ENCODE measurements around the gene TBX19.

The TBX19 gene

DNA sequence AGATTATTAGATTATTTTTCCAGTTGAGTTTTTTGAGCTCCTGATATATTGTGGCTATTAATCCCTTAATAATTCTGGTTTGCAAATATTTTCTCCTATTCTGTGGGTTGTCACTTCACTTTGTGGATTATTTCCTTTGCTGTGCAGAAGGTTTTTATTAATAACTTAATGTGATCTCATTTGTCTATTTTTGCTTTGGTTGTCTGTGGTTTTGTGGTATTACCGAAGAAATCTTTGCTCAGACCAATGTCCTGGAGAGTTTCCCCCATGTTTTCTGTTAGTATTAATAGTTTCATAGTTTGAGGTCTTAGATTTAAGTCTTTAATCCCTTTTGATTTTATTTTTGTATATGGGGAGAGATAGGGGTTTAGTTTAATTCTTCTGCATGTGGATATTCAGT is 7.1 kb upstream of the TBX19 start:
- TF ChIP-seq, protein P1, sequence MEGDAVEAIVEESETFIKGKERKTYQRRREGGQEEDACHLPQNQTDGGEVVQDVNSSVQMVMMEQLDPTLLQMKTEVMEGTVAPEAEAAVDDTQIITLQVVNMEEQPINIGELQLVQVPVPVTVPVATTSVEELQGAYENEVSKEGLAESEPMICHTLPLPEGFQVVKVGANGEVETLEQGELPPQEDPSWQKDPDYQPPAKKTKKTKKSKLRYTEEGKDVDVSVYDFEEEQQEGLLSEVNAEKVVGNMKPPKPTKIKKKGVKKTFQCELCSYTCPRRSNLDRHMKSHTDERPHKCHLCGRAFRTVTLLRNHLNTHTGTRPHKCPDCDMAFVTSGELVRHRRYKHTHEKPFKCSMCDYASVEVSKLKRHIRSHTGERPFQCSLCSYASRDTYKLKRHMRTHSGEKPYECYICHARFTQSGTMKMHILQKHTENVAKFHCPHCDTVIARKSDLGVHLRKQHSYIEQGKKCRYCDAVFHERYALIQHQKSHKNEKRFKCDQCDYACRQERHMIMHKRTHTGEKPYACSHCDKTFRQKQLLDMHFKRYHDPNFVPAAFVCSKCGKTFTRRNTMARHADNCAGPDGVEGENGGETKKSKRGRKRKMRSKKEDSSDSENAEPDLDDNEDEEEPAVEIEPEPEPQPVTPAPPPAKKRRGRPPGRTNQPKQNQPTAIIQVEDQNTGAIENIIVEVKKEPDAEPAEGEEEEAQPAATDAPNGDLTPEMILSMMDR (IDR thresholded peaks at IDR 0.05; ENCODE audit: low read depth, low read length), result no peak
- DNase-seq (ENCODE audit: extremely low read depth, low read depth), result no peak

DNA sequence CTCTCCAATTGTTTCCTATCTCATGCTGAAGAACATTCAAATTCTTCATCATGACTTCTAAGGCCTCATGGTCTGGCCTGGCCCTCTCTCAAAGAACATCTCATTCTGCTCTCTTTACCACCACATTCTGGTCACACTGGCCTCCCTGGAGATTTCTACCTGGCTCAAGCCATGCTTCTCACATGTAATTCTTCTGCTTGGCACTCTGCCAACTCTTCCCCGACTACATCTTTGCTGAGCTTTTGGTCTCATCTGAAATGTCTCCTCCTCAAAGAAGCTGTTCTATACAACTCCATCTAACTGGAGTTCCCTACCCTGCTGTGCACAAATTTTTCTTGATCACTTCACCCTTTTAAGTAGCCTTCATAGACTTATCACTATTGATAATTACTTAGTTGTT is 1.4 kb upstream of the TBX19 start:
- TF ChIP-seq, protein P1 (IDR thresholded peaks at IDR 0.05; ENCODE audit: low read depth, low read length), result no peak

DNA sequence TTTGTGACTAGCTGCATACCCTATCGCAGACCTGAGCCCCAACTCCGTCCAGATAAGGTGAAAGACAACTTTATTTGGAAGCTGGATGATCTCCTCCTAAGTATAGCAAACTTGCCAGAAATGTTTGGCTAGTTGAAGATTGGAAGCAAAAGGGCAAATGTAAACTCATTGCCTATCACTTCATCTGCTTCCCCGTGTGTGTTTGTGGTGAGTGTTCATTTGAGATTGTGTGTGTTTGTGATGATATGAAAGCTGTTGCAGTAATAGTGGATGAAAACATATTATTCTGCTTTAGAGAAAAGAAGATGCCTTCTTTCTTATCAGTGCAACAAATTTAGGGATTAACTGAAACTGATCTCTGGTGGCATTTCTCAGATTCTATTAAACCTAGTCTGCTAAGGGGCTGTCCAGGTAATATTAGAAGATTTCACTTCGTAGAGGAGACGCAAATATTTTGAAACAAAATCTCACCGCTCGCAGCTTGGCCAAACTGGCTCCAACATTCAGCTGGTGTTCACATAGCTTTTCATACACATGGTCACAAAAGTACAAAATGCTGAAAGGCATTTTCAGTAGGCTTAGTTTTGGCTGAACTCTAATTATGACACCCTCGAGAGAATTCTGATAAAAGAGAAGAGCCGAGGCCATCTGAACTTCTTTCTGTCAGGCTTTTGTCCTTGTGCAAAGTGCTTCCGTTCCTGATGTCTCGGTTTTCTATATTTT is 1.1 kb downstream of the TBX19 start:
- no peak for DNase-seq (ENCODE audit: extremely low read depth, low read depth)
- TF ChIP-seq, protein P1 (IDR thresholded peaks at IDR 0.05; ENCODE audit: low read depth, low read length), result no peak

More for the DNA sequence above, 1.4 kb upstream of the TBX19 start:
- no peak for DNase-seq (ENCODE audit: extremely low read depth, low read depth)

DNA sequence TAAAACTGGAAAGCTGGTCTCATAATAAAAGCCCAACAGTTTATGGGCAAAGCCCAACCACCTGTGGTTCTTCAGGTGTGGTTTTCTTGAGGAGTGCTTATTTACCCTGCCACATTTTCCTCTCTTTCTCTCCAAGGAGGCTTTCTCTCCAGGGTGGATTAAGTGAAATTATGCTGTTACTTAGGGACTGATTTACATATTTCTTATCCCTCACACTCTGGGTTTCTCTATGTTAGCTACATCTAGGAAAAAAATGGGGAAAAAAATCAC is 4.8 kb downstream of the TBX19 start:
- TF ChIP-seq, protein P1 (IDR thresholded peaks at IDR 0.05; ENCODE audit: low read depth, low read length), result no peak
- DNase-seq (ENCODE audit: extremely low read depth, low read depth), result no peak

DNA sequence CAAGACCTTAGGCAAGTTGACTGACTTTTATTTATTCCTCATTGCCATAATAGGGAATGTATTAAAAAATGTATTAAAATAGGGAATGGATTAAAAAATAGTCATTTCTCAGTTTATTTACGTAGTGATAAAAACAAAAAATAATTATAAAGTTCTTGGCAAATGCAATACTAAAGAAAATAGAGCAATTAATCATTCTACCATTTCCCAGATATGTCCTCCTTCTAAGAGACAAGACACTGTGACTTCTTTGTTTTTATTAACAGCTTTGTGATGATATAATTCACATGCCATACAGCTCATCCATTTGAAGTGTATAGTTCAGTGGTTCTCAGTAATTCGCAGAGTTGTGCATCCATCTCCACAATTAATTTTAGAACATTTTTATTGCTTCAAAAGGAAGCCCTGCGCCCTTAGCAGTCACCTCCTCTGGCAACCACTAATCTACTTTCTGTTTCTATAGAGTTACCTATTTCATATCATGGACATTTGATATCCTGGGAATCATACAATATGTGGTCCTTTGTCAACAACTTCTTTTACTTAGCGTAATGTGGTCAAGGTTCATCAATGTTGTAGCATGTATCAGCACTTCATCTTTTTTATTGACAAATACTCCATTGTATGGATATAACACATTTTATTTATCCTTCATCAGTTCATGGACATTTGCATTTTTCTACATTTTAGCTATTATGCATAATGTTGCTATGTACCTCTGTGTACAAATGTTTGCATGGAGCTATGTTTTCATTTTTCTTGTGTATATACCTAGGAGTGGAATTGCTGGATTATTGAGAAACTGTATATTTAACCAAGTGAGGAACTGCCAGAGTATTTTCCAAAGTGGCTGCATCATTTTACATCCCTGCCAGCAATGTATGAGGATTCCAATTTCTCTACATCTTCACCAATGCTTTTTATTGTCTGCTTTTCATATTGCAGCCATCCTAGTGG is 5.6 kb downstream of the TBX19 start:
- DNase-seq (ENCODE audit: extremely low read depth, low read depth), result no peak
- TF ChIP-seq, protein P1 (IDR thresholded peaks at IDR 0.05; ENCODE audit: low read depth, low read length), result no peak

DNA sequence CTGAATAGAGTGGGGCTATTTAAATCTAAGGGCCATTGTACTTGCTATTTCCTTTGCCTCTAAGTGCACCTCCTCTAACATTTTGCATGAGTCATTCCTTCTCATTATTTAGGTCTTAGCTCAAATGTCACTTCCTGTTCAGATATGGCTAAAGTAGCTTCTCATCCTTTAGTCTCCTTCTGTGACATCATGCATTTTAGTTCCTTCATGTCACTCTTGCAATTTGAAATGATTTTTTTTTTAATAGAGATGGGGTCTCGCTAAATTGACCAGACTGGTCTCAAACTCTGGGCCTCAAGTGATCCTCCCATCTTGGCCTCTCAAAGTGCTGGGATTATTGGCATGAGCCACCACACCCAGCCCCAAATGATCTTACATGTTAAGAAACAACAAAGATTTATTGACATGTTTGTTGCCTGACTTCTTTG is 6.6 kb downstream of the TBX19 start:
- TF ChIP-seq, protein P1 (IDR thresholded peaks at IDR 0.05; ENCODE audit: low read depth, low read length), result no peak
- no peak for DNase-seq (ENCODE audit: extremely low read depth, low read depth)

Measured in AG09319 (cell line).